Measurements from ENCODE around the gene VRTN. TPM values are rescaled to one million over a fixed set of nuclear protein-coding genes. Genes with fewer than 3 reads are reported as not detected.

The VRTN gene
- not detected in 5 replicates for total RNA-seq (2022; extraction: Qiagen RNA extraction; ENCODE audit: low read depth)

GRCh38 chr14:74348241-74348734 is at the start of gene VRTN:
TSS of gene VRTN (plus strand) at chr14:74348471. CDS start at chr14:74356784, 8,313 bp downstream.

GRCh38 chr14:74302634-74303569 is 45.4 kb upstream of the VRTN start, which contains the start of gene ABCD4:
TSS of gene ABCD4 (minus strand) at chr14:74302934. CDS start at chr14:74302912, 22 bp downstream.

Other genes with a start within 250 kb of the VRTN start
- gene VSX2, start 109.0 kb upstream of the VRTN start, total RNA-seq (2022; extraction: Qiagen RNA extraction; ENCODE audit: low read depth) = 0.02 TPM in 1 of 5 replicates, not detected in the others
- 30.1 to 33.2 TPM (median 33.0 TPM) in 5 replicates for gene ABCD4, start 45.5 kb upstream of the VRTN start, total RNA-seq (2022; extraction: Qiagen RNA extraction; ENCODE audit: low read depth)
- gene SYNDIG1L, start 77.7 kb downstream of the VRTN start, total RNA-seq (2022; extraction: Qiagen RNA extraction; ENCODE audit: low read depth) = not detected in 5 replicates
- 233 to 309 TPM (median 244 TPM) in 5 replicates for gene NPC2, start 144.8 kb downstream of the VRTN start, total RNA-seq (2022; extraction: Qiagen RNA extraction; ENCODE audit: low read depth)
- gene ISCA2, start 145.3 kb downstream of the VRTN start, total RNA-seq (2022; extraction: Qiagen RNA extraction; ENCODE audit: low read depth) = 34.7 to 47.7 TPM (median 39.5 TPM) in 5 replicates